22Rv1 (cell line): ENCODE data around the gene OSCP1.

Experiments
- CTCF ChIP-seq: fragments of 450-650 bp; IDR thresholded peaks from 2 replicates; pipeline ENCODE4 v1.5.1; 2017; ENCODE audit warnings: mild to moderate bottlenecking
- ZFX ChIP-seq: fragments of 450-650 bp; IDR thresholded peaks from 2 replicates; pipeline ENCODE4 v1.6.1; 2017; ENCODE audit warnings: antibody characterized with exemption, borderline replicate concordance

GRCh38 chr1:36411674-36412648 lies 38.3 kb downstream of the OSCP1 start:
- no peak for TF ChIP-seq CTCF
- TF ChIP-seq ZFX = no peak
